Umbilical cord (tissue), 2 donors: Measurements from ENCODE around the gene RABEP2. TPM values are rescaled to one million over a fixed set of nuclear protein-coding genes. Genes with fewer than 3 reads are reported as not detected.
"Not testable (repeated sequence)": the region's sequence is repeated elsewhere in the genome, so short reads cannot be mapped to it uniquely, and the experiment has no call there.

Source experiments
- DNase-seq: peaks from one replicate; pipeline ENCODE4 v3.0.0-alpha.2; 2015; ENCODE audit warnings: low spot score
- total RNA-seq: library from RNA; depleted of rRNA; stranded (reverse); fragments of >200 nt; gene quantifications from one replicate; pipeline ENCODE4 v1.2.3, GENCODE V29; 2014; ENCODE audit warnings: low replicate concordance; ENCODE audit not compliant: insufficient read depth

RABEP2 gene
- total RNA-seq, 1 donor from 2014 or later = 27.4 TPM

- no peak for DNase-seq
These were observed 45.7 kb downstream of the RABEP2 start for GRCh38 chr16:28879261-28879840.

- no peak for DNase-seq
These were observed 46.7 kb downstream of the RABEP2 start, which contains the start of gene ATP2A1 for GRCh38 chr16:28878083-28878926. ATP2A1 (plus strand) TSS chr16:28878488; CDS start chr16:28878672, 184 bp downstream.

- DNase-seq = no peak
These were observed 47.4 kb downstream of the RABEP2 start for GRCh38 chr16:28877655-28878000.

GRCh38 chr16:28876973-28877654 is 47.9 kb downstream of the RABEP2 start:
- DNase-seq = no peak

- DNase-seq = no peak
These were observed 48.9 kb downstream of the RABEP2 start for GRCh38 chr16:28876019-28876659.

- no peak for DNase-seq
These were observed 49.7 kb downstream of the RABEP2 start for GRCh38 chr16:28875134-28876018.

GRCh38 chr16:28874406-28874805 is 50.6 kb downstream of the RABEP2 start:
- no peak for DNase-seq

GRCh38 chr16:28873543-28874201 is 51.4 kb downstream of the RABEP2 start:
- no peak for DNase-seq

- no peak for DNase-seq
These were observed 52.1 kb downstream of the RABEP2 start for GRCh38 chr16:28872952-28873351.

- DNase-seq = no peak
These were observed 55.8 kb downstream of the RABEP2 start for GRCh38 chr16:28869201-28869600.

- not testable (repeated sequence) for DNase-seq
These were observed 57.4 kb downstream of the RABEP2 start for GRCh38 chr16:28867646-28868045.

GRCh38 chr16:28867241-28867640 is 57.8 kb downstream of the RABEP2 start:
- no peak for DNase-seq

GRCh38 chr16:28866454-28866804 is 58.6 kb downstream of the RABEP2 start:
- DNase-seq = no peak

- DNase-seq = no peak
These were observed 59.1 kb downstream of the RABEP2 start for GRCh38 chr16:28865722-28866453.

GRCh38 chr16:28865001-28865688 is 59.9 kb downstream of the RABEP2 start:
- DNase-seq = no peak

GRCh38 chr16:28863929-28864793 is 60.9 kb downstream of the RABEP2 start:
- peak; percentile 29 for DNase-seq

GRCh38 chr16:28859326-28859725 is 65.7 kb downstream of the RABEP2 start:
- no peak for DNase-seq

GRCh38 chr16:28858421-28858820 is 66.6 kb downstream of the RABEP2 start:
- DNase-seq = no peak
